NCI-H345 treated with DMSO at 0.1 percent for 48 hours (cell line): Measurements from ENCODE around the gene TSPAN4.

Experiments used
- DNase-seq: peaks from one replicate; lab custom pipeline; 2025; ENCODE audit not compliant: unreplicated experiment; lab: John Stamatoyannopoulos, UW

Gene TSPAN4

DNA sequence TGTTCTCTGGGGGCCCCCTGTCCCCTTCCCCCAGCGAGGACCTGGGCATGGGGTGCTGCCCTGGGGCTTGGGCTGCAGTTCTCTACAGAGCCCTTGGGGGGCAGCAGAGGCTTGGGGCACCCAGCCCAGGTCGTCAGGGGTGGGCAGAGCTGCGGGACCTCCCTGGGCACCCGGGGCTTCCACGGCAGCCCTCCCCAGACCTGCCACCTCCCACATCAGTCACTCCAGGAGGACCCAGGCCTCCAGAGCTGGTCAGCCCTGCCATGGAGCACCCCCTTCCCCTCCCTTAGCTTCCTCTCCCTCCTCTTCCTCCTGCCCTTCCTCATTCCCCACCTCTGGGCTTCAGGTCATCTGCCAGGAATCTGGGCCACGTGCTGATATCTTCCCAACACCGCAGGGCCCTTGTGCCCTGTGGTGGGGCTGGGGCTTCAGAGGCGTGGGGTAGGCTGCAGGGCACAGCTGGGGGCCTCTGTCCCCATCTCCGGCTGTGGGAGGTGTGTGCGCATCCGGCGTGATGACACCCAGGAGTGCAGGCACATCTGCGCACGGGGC is 5.8 kb downstream of the TSPAN4 start:
- no peak for DNase-seq

DNA sequence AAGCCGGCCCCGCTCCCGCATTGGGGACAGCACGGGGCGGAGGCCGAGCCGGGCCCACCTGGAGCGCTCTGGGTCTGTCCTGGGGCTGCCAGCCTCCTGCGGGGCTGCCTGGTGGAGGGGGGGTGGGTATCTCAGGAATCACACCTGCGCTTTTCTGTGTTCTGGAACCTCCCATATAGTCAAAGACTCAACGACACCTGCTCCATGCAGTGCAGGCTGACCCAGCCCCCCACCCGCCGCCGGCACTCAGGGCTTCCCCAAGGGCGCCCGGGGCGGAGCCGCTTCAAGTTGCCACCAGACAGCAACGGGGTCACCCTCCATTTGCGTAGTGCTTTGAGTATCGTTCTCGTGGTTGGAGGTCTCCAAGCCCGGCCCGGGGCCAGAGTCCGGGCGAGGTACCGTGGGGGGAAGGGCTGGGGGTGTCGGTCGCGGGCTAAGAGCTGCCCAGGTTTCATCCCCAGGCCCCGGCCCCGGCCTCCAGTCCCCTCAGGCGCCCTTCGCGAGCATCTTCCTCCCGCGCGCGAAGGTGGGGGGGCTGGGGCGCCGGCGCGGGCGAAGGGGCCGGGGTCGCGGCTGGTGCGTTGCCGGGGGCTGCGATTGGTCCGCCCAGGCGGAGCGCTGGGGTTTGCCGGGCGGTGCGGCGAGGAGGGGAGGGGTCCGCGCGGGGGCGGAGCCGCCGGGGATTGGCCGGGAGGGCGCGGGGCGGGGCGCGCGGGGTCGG is 6.6 kb downstream of the TSPAN4 start:
- peak; percentile 56 for DNase-seq

DNA sequence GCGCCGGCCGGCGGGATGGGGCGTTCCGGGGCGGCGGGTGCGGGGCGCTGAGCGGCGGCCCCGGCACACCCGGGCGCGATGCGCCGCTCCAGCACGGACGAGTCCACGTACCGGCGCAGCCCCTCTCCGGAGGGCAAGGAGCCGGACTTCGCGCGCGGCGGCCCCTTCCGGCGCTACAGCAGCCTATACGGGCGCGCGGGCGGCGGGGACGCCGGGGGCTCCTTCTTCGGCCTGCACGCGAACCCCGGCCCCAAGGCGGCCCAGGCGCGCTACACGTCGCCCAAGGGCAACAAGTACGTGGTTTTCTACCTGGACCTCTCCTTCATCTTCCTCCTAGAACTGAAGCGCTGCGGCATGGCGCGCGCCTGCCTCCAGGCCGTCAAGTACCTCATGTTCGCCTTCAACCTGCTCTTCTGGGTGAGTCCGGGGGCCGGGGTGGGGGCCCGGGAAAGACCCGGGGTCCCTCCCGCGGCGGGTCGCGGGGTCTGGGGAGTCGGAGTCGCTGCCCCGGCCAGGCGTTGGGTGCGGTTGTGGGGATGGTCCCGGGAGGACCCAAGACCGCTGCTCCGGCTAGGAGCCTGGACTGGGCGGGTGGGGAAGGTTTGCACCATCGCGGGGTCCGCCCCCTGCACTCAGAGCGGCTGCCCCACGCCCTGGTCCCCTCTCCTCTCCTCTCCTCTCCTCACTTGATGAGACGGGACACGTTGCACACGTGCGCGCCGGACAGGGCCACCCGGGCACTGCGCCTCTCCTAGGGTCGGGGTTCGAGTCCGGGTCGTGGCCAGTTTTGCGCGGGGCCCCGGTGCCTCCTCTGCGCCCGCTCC is 7.5 kb downstream of the TSPAN4 start:
- DNase-seq = no peak

DNA sequence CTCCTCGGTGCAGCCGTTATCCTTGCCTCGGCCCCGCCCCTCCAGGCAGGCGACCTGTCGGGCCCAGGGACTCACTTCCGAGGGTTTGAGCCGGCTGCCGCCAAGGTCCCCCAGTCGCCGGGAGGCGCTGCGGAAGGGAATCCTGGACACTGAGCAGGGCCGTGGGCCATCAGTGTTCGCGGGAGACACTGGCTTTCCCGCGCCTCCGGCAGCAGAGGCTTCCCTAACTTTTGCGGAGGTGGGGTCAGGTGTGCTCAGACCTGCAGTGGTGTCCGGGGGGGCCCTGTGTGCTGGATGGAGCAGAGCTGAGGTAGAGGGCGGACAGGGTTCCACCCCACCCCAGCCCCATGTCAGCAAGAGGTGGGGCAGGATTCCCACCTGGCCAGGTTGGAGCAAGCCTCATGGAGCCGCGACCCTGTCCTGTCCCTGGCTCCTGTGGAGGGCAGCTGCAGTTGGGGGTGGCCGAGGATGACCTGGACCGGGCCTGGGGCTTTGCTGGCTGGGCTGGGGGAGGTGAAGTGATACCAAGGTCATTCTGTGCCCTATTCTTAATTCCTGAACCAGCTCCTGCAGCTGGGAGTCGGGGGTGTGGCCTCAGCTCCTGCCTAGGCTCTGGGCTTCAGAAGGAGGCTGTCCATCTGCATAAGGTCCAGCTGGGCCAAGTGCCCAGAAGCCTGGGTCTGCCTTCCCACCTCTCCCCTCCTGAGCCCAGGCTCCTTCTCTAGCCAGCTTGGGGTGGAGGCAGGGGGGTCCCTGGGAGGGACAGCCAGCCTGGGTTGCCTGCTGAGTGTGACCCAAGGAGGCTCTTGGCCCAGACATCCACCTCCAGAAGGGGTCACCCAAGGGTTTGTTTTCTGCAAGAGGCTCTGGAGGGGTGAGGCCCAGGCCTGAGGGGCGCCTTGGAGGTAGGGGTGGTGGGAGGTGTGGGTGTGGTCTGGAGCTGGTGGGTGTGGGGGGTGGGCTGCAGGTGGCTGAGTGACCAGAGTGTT is 8.4 kb downstream of the TSPAN4 start:
- DNase-seq = no peak

DNA sequence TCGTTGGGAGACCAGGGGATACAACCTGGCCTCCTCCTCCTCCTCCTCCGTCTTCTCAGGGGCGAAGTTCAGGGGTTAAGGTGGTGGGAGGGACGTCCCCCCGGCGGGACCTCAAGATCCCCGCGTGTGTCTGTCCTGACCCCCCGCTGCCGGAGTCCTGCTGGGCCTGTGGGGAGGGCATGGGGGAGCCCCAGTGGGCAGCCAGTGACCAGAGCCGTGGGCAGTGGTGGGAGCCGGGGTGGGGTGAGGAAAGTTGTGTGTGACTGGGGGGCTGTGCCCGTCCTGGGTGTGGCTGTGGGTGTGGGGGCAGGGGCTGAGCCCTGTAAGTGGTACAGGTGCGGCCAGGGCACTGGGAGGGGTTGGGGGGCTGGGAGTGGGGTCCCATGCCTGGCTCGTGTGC is 10.1 kb downstream of the TSPAN4 start:
- no peak for DNase-seq

DNA sequence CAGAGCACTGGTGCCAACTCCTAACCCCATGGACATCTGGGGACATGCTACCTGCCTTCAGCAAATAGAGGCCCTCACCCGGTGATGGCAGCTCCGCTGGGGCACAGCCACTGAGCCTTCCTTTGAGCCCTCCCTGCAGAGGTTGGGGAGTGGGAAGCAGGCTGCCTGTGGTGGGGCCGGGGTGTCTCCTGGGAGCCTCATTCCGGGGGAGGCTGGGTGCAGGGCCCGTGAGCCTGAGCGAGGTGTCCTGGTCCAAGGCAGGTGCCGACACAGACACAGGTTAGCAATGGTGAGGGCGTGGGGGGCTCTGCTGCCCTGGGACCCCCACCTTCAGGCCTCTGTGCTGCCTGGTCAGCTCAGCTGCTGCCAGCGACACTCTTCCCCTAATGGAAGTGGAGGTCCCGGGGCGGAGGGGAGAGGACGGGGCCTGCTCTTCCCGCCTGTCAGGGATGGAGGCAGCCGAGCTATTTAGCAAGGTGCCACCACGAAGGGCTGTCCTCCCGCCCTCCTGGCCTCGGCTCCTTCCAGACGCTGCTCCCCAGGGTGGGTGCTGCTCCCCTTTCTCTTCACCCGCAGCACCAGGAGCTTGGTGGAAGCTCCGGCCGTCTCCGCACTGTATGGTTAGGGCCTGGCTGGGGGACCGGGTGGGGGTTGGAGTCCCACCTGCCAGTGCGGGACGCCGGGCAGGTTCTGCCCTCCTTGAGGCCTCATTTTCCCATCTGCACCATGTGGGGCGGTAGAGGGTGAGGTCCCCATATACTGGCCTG is 11.2 kb downstream of the TSPAN4 start:
- DNase-seq = no peak

DNA sequence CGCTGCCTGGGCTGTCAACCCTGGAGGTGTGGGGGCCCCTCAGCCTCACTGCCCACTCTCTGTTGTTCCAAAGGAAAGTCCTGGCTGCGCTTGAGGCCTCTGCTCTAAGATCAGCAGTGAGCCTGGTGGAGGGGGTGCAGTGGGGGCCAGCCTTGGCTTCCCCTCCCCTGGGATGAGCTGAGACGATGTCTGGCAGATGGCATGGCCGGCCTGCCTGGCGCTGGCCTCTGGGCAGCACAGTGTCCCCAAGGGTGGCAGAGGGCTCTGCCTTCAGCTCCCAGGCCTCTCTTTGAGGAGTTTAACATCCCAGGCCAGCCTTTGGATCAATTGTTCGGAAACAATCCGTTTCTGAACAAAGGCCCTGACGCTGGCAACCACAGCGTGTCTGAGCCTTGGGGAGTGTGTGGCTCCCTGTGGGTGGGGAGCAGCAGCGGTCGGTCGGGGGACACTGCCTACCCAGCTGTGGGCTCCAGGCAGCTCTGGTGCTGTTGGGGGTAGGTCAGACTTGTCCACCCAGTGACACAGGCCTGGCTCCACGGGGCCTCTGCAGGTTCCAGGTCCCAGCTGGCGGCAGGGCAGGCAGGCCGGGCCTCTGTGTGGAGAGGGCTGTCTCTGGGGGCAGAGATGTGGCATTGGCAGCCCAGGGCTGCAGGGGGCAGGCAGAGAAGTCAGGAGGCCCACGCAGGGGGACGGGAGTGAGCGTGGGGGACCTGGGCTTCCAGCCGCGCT is 12.1 kb downstream of the TSPAN4 start:
- no peak for DNase-seq

DNA sequence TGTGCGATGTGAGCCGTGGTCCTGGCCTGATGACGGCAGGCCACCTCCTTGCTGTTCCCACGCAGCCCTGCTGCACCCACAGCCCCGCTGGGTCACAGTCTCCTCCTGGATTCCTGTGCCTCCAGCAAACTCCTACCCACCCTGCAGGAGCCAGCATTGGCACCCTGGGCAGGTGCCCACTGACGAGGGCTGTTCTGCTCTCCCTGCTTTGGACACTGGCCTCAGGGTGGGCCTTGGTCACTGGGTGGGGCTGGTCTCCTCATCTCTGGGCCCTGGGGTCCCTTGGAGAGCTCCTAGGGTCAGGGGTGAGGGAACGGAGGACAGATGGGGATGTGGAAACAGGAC is 12.7 kb downstream of the TSPAN4 start:
- DNase-seq = no peak

DNA sequence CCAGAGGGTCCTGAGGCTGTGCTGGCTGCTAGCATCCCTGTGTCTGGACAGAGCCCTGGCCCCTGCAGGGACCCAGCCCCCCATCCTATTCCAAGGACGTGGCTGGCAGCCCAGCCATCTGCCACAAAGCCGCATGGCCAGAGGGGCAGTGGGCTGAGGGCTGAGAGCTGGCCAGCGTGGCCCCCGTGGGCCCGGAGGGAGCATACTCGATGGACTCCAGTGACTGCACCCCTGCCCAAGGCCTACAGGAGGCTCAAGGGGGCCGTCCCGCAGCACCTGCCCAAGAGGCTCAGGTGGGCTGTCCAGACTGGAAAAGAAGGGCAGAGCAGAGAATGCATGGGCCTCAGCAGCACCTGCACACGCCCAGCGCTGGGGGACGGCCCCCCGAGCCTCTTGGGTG is 13.1 kb downstream of the TSPAN4 start:
- no peak for DNase-seq

DNA sequence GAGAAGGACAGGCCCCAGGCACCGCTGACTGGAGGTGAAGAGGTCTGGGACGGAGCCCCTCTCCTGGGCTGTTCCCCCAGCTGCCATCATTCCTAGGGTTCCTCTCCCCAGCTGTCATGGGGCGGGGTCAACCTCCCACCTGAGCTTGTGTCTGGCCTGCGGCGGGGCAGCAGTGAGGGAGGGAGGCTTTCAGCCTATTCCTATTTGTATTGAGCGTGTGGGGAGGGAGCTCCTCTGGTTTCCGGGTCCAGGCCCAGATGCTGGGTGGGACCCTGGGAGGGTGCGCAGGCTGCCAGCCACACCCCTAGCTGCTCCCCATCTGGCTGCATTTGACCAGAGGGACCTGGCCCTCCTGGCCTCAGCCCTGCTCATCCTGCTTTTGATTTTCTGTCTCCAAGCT is 13.7 kb downstream of the TSPAN4 start:
- DNase-seq = no peak

DNA sequence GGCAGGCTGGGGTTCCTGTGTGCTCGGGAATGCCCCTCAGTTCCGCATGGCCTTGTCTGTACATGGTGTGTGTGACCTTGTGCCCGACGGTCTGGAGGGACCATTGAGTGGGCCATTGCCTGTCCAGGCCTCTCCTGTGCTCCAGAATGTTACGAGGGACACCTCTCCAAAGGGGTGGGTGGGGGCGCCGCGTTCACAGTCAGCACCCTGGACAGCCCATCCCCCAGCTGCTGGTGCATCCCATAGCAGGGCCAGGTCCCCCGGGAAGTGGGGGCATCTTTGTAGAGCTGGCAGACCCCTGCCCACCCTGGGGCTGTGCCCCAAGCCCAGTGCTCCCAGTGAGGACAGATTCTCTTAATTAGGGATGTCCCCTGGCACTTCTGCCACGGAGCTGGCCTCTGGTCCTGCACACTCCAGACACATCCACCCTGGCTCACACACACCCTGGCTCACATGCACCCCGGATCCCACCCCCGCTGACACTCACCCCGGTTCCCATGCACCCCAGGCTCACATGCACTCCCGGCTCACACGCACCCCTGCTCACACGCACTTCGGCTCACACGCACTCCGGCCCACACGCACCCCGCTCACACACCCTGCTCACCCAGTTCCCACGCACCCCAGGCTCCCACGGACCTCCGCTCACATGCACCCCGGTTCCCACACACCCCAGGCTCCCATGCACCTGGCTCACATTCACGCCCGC is 15.6 kb downstream of the TSPAN4 start:
- DNase-seq = no peak

DNA sequence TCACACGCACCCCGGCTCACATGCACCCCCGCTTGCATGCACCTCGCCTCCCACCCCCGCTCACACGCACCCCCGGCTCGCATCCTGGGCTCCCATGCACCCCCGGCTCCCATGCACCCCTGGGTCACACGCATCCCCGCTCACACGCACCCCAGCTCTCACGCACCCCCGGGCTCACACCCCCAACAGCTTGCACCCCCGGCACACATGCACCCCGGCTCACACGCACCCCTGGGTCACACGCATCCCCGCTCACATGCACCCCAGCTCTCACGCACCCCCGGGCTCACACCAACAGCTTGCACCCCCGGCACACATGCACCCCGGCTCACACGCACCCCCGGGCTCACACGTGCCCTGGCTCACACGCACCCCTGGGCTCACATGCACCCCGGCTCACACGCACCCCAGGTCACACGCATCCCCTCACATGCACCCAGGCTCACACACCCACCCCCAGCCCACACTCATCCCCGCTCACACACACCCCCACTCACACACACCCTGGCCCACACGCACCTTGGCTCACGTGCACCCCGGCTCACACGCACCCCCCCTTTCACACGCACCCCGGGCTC is 16.2 kb downstream of the TSPAN4 start:
- no peak for DNase-seq

DNA sequence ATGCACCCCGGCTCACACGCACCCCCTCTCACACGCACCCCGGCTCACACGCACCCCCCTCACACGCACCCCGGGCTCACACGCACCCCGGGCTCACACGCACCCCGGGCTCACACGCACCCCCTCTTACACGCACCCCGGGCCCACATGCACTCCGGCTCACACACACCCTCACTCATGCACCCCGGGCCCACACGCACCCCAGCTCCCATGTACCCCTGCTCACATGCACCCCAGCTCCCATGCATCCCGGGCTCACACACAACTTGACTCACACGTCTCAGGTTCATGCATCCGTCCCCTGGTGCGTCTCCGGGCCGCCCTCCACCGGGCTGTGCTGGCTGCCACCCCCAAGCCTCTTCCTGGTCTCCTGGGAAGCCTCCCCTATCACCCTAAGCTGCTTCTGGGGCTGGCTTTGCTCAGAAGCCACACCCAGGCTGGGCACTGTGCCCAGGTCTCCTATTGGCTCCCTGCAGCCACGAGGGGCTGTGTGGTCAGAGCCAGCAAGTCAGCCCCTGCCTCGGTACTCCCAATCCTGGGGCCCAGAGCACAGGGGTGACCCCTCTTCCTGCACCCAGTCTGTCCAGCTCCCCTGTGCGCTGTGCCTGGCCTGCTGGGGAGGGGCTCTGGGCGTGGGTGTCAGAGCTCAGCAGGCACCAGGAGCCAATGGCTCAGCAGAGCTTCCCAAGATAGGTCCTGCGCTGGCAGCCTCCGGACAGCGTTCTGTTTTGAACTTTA is 16.9 kb downstream of the TSPAN4 start:
- peak; percentile 83 for DNase-seq

DNA sequence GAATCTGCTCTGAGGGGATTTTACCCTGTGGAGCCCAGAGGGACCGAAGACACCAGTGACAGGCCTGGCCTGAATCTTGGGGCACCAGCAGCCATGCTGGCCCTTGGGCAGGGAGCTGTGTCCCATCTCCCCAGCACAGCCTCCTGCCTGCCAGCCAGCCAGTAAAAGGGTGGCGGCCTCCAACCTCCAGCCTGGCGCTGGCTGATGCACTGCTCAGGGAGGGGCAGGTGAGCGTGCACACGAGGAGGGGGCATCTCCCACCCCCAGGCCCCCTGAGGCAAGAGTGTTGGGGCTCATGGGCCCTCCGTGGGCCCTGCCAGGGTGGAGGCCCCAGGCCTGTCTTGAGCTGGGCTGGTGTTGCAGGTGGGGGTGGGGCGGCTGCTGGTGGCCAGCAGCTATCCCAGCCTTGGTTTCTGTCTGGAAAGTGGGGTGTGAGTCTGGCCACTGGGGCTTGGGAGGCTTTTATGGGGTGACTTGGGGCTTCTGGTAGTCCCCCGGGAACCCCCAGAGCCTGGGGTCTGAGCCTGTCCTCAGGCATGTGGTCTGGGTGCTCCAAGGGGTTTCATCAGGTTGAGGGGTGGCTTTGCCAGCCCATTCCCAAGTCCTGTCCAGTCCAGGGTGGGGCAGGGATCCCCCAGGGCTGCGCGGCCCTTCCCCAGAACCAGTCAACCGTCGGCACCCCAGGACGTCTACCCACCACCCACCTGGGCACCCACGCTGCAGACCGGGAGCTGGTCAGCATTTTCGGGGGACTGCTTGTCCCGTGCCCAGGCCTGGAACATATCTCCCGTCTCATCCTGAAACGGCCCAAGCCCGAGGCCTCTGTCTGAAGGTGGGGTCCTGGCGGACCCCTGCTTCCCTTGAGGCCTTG is 17.8 kb downstream of the TSPAN4 start:
- no peak for DNase-seq

DNA sequence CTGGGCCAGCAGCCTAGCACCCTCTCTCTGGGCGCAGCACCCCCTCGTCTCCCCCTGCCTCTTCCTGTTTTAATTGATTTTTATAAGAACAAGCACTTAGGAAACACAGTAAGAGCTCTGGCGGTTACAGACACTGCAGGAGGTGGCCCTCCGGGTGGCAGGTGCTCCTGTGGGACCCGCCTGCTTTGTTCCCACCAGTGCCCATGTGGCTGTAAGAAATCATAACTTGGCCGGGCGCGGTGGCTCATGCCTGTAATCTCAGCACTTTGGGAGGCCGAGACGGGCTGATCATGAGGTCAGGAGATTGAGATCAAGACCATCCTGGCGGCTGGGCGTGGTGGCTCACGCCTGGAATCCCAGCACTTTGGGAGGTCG is 18.4 kb downstream of the TSPAN4 start:
- peak; percentile 48 for DNase-seq

DNA sequence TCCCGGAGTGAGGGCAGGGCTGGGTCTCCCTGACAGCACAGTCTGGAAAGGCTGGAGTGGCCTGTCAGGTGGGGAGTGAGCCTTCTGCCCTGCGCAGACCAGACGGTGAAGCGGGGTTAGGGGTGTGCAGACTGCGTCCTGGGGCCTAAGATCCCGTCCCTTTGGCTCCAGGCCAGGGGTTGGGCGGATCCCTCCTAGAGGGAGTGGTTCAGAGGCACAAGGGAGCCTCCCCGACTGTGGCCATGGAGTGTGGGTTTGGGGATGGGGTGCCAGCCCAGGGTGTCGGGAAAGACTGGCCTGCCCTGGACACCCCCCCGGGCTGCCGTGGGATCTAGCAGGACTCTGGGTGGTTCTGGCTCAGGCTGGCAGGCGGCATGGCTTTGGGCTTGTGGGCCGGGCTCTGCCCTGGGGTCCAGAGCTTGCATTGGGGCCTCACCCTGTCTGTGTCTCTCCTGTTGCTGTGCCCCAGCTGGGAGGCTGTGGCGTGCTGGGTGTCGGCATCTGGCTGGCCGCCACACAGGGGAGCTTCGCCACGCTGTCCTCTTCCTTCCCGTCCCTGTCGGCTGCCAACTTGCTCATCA is 19.5 kb downstream of the TSPAN4 start:
- no peak for DNase-seq

DNA sequence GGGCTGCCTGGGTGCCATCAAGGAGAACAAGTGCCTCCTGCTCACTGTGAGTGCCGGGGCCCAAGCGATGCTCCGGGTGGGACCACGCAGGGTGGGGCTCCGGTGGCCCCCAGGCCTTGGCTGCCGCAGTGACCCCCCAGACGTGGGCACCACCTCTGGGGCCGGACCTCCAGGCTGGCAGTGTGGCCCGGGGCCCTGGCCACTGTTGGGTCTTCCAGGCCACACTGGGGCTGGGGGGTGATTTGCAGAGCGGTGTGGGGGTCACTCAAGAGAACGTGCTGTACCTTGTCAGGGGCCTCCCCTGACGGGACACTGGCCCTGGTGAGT is 20.0 kb downstream of the TSPAN4 start:
- no peak for DNase-seq
